HG02885 (cell line): ENCODE measurements around the gene WDR41.
"Not testable (repeated sequence)": the region's sequence is repeated elsewhere in the genome, so short reads cannot be mapped to it uniquely, and the experiment has no call there.

Source experiments
- ATAC-seq: cut with Tn5 transposase; IDR thresholded peaks from one replicate; pipeline ENCODE4 v1.9.1; 2021; ENCODE audit warnings: mild to moderate bottlenecking; ENCODE audit not compliant: unreplicated experiment, poor library complexity

The WDR41 gene

DNA sequence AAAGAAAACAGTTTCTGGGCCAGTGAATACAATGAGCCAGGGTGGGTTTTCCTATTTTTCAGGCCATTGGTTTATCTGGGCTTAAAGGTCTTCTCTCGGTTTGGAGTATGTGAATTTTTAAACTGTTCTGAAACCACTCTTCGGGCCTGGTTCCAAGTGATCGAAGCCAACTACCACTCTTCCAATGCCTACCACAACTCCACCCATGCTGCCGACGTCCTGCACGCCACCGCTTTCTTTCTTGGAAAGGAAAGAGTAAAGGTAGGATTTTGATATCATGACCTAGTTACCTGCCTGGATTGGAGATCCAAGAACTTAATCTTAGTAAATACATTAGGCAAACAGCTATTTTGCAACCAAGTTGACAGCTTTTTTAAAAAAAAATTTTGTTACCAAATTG is 79.1 kb downstream of the WDR41 start:
- ATAC-seq, result no peak

DNA sequence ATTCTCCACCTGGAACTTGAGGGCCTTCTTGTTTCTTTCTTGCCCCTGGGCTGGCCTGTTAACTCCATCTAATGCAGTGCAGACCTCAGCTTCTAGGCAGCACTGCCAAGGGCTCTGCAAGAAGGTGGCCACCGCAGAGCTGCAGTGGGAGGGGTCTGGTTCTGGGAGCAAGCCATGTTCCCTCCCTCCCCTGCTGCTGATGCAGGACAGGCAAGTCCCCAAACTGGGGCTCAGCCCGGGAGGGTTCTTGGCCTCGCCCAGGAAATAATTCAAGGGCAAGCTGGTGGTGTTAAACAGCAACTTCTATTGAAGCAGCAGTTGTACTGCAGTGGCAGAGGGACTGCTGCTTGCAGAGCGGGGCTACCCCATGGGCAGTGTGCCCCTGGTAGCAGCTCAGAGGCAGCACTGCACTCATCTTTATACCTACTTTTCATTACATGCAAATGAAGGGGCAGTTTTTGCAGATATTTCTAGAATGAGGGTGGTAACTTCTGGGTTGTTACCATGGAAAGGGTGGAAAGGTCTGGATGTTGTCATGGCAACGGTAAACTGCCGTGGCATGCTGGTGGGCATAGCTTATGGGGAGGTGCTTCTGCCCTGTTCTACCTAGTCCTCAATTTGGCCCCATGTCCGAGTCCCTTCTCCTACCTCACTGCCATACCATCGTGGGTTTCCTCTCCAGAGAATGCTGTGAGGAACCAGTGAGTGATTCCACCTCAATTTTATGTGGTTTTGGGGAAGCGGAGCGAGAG is 82.1 kb downstream of the WDR41 start:
- ATAC-seq, result no peak

GRCh38 chr5:77407152-77407551 is 85.0 kb downstream of the WDR41 start:
- no peak for ATAC-seq

DNA sequence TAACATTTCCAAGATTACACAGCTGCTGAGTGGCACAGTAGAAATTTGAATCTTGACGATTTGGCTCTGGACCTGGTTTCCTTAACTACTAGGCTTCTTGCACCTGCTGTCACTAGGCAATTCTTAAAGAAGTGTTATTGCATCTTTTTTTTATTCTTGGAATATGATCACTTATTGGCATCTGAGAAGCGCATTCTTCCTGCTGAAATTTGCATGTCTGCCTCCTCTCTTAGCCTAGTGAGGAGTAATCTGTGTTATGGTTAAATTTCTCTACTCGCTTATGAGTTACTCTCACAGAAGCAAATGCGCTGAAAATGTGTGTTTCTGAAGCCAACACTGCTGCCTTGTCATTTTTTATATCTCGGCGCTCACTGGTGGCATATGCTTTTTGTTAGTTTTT is 89.3 kb downstream of the WDR41 start:
- ATAC-seq, result no peak

- no peak for ATAC-seq
These were observed 91.5 kb downstream of the WDR41 start for GRCh38 chr5:77400645-77401044.

GRCh38 chr5:77398896-77399295 is 93.2 kb downstream of the WDR41 start:
- ATAC-seq, result no peak

DNA sequence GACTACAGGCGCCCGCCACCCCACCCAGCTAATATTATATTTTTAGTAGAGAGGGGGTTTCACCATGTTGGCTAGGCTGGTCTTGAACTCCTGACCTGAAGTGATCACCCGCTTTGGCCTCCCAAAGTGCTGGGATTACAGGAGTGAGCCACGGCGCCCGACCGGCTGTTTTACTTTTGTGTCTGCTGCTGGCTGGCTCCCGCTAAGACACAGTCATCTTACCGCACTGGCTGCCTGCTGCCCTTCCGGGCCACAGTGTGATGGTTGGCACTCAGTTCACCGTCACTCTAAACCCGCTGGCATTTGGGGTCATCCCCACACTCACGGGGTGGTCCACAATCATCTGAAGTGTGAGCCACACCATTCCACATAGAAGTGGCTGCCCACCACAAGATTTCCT is 93.7 kb downstream of the WDR41 start:
- no peak for ATAC-seq

DNA sequence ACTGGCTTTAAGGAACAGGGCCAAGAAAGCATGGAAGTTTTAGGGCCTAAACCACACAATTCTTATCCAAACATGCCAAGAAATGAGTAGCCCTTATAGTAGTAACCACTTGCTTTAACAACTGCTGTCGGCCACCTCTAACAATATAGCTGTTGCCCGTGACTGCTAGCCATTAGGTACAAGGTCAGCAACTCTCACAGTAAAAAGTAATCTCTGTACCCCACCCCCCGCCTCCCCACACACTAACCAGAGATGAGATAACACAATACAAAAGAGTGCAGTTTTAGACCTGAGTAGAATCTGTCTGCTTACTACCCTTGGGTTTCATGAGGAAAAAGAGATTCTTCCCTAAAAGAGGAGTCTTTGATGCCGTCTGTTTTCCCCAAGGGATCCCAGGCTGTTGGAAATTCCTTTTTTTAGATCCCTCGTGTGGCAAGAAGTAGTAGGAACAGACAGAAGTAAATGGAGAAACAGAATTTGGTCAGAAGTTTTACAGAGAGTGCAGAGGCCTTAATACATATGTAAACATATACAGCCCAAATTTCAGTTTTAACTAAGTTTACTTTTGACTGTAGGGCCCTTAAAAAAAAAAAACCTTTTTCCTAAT is 94.3 kb downstream of the WDR41 start:
- no peak for ATAC-seq

DNA sequence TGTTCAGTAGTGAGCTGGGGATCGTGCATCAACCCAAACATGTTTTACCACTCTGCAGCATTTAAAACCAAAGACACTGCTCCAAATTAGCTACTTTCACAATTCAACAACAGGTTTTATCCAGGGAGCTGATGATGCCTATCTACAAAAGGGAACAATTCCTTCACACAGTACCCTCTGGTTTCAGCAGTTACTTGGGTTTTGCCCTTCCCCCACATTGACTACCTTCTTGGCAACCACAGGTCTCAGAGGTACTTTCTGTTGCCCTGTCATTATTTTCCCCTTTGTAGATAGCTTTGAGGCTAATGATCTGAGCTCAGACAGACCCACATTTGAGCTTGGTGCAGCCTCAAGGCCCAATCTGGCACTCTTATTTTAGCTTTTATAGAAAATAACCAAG is 96.1 kb downstream of the WDR41 start:
- ATAC-seq, result no peak

- ATAC-seq, result no peak
These were observed 97.9 kb downstream of the WDR41 start for GRCh38 chr5:77394064-77394715.

DNA sequence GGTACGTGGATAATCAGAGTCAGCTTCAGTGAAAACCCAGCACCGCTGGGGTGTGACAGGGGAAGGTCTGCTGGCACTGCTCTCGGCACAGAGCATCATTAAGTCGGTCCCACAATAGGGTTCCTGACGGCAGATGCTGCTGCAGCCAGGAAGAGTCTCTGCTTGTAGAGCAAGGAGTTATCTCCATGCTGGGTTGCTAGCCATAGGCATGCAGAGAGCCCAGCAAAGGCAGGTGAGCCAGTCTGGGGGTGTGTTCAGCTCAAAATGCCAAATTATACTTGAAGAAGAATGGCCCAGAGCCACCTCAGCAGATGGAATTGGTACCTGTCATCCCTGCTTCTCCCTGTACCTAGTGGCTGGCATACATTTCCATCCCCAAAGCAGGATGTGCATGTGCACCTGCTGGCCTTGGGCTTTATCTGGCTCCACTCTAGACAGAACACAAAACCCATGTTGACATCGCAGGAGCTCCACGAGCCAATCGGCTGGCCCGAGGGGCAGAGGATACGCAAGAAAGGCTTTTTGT is 100.8 kb downstream of the WDR41 start:
- no peak for ATAC-seq

DNA sequence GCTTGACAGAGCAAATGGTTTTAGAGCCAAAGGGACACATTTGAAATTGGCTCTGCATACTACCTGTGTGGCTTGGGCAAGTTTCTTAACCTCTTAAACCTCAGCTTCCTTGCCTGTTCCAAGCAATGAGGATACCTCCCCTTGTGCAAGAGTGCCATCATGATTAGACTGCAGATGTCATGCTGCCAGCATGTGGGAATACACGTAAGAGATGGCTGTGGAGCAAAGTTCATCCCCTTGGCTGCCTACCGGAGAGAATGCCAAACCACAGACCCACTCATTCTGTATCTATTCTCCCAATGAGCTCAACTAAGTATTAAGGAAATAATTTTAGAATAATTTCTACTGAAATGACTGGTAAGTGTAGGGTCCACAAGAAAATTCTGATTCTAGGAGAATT is 101.3 kb downstream of the WDR41 start:
- ATAC-seq, result no peak

GRCh38 chr5:77390221-77390620 is 101.9 kb downstream of the WDR41 start:
- no peak for ATAC-seq

- no peak for ATAC-seq
These were observed 102.4 kb downstream of the WDR41 start for GRCh38 chr5:77389746-77390145.

- not testable (repeated sequence) for ATAC-seq
These were observed 105.8 kb downstream of the WDR41 start for GRCh38 chr5:77386340-77386739.

GRCh38 chr5:77383336-77383735 is 108.8 kb downstream of the WDR41 start:
- ATAC-seq, result not testable (repeated sequence)
